Posterior vena cava (tissue), 2 donors: ENCODE data around the gene PKD1L1. TPM values are rescaled to one million over a fixed set of nuclear protein-coding genes. Genes with fewer than 3 reads are reported as not detected.

ENCODE experiments used
- DNase-seq: peaks from one replicate; pipeline ENCODE4 v3.0.0-alpha.2; 2020; ENCODE audit warnings: low spot score
- intact Hi-C, 2 donors: fragments of 100-400 bp; cut with DNase I; formaldehyde crosslinking; loops; one replicate each; pipeline versions ENCODE4 v1.14.1 to v1.14.2; 2022 to 2023
- total RNA-seq, 2 donors: library from RNA; stranded (reverse); fragmentation: NEBNext Ultra II Directional; extraction: Animal tissue kit (Norgen Biotek cat#: 25700); gene quantifications; one replicate each; pipeline ENCODE4 v1.2.1, GENCODE V29; 2021
- donor health status: DM: yes; HTN: yes; CAD: no.
- donor health status: DM: yes; HTN: yes; CAD: no.

The PKD1L1 gene
- total RNA-seq, 2 donors from 2014 or later, result 0.88 to 0.90 TPM

DNA sequence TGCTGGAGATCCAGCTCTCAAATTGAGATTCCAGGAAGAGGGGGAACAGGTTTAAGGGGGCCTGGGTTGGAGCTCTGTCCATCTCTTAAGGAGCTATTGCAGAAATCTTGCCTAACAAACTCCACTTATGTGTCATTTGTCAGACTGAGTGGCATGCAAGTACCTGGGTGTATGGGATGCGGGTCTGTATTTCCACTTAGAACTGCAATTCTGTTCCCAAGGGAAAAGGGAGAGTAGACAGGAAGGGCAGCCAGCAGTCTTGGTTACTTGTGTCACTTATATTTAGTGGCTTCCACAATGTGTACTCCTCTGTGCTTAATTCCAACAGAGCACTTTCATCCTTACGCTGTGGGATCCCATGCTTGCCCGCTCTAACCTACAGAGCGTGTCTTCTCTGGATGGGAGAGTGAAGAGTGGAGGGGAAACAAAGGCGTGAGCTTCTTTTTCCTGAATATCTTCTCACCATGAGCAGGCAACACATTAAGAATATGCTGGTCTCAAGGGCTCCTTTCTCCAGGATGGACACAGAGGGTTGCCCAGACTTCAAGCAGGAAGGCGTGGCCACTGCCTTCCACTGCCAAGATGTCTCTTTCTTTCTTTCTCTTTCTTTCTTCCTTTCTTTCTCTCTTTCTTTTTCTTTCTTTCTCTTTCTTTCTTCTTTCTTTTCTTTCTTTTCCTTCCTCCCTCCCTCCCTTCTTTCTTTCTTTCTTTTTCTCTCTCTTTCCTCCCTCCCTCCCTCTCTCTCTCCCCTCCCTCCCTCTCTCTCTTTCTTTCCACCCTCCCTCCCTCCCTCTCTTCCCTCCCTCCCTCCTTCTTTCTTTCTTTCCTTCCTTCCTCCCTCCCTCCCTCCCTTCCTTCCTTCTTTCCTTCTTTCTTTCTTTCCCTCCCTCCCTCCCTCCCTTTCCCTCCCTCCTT is 212.6 kb downstream of the PKD1L1 start:
- intact Hi-C loops, result no loop called here
- DNase-seq, result no peak

DNA sequence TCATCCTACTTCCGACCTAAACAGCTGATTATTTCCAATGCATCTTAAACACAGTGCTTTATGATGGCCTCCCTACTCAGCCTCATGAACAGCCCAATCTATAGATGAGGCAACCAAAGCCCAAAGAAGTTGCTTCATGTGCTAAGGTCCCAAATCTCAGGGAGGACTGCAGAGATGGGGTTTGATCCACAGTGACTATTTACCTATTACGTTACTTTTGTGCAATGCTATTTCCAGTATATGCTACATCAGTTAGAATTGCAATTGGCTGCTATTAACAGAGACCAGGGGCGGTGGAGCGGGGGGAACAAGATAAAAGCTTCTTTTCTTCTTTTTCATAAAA is 213.3 kb downstream of the PKD1L1 start:
- intact Hi-C loops, result no loop called here
- no peak for DNase-seq

- DNase-seq, result no peak
- intact Hi-C loops, result no loop called here
Measured at GRCh38 chr7:47734287-47734948, 213.8 kb downstream of the PKD1L1 start.

GRCh38 chr7:47730142-47730541 is 218.1 kb downstream of the PKD1L1 start:
- intact Hi-C loops, result no loop called here

DNA sequence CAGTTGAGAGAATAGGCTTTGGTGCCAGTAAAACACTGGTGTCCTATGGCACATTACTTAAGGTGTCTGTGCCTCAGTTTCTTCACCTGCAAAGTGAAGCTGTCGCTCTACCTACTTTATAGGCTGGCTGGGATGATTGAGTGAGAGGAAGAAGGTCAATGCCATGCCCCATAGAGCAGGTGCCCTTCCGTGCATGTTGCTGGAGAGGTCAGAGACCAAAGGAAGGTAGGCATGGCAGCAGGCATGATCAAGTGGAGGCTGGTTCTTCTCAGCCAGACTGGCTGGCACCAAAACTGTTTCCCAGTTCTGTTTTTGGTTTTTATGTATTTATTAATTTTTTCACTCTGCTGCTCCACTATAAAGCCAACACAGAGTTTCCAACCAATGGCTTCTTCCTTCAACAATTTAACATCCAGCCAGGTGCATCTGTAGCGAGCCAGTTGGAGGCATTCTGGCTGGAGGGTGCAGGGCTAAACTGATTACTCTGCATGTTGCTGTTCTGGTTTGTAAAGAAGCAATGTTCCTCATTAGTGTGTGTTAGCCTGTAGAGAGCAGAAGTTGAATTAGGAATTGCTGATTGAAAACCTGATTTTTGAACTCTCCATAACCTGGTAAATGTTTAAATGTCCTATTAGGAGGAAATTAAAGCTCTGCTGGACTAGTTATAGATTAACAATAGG is 222.1 kb downstream of the PKD1L1 start:
- intact Hi-C loops, result loop anchor here in 1 of 2 donors (5.0 kb wide), 1 partner anchor 1339 kb away; no protein-coding TSS in a partner anchor
- no peak for DNase-seq

More at GRCh38 chr7:47730142-47730541, 218.1 kb downstream of the PKD1L1 start:
- DNase-seq, result no peak

DNA sequence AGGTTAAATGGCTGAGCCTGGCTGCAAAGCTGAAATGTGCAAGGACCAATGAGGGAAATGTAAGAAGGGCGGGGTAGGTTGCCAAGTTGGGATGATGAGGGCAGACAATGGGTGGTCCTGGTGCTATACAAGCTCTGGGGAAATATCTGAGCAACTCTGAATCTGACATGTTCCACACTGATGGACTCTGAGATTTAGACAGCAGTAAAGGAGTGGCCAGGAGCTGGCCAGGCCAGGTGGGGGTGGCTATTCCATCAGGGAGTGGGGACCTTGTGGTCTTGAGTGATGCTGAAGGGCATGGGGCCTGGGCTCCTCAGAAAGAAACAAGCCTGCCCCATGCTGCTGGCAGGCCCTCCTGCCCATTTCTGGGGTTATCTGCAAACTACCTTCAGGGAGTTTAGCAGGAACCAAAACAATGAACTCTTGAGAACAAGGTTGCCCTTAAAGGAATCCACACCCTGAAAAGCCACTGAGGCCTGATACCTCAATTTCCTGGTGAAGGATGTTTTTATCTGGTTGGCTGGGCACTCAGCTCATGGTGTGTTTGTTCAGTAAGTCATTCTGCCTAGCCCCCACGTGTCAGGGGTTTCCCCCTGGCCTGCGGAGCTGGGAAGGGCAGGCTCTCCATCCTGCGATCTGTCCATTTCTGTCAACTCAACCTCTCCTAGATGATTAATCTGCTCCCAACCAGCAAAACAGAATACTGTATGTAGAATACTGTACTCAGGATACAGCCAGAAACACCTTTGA is 223.1 kb downstream of the PKD1L1 start:
- intact Hi-C loops, result loop anchor here in 1 of 2 donors (5.0 kb wide), 1 partner anchor 1338 kb away; no protein-coding TSS in a partner anchor

More for the DNA sequence above, 223.1 kb downstream of the PKD1L1 start:
- DNase-seq, result no peak

Other genes starting within 250 kb of the PKD1L1 start
- gene HUS1, start 31.1 kb upstream of the PKD1L1 start, total RNA-seq, result 10 to 100 TPM; 22.8 to 23.1 TPM
- gene SUN3, start 80.6 kb upstream of the PKD1L1 start, total RNA-seq, result not detected
- not detected for gene C7orf57, start 87.1 kb upstream of the PKD1L1 start, total RNA-seq
- gene UPP1, start 140.8 kb upstream of the PKD1L1 start, total RNA-seq, result 10 to 100 TPM; 25.5 to 25.9 TPM
- gene ABCA13, start 223.0 kb upstream of the PKD1L1 start, total RNA-seq, result under 1 TPM; 0.10 to 0.19 TPM